Endothelial cell of umbilical vein (primary cell): ENCODE results near the gene TAF3. TPM values are rescaled to one million over a fixed set of nuclear protein-coding genes. Genes with fewer than 3 reads are reported as not detected.

Experiments used
- BruUV-seq: library from RNA; stranded (reverse); fragments of 400-500 nt; replicated peaks from 2 replicates; lab custom pipeline; 2021; lab: Mats Ljungman, UMichigan
- CTCF ChIA-PET: fragments of 300-600, 350-600 bp; sonication (Branson Sonifier 250); formaldehyde crosslinking; loops from one replicate; lab custom pipeline; 2021; ENCODE audit warnings: antibody characterized with exemption, inconsistent platforms; lab: Charles Lee
- POLR2A ChIA-PET: fragments of 300-600, 350-600 bp; sonication (Branson Sonifier 250); formaldehyde crosslinking; loops from one replicate; lab custom pipeline; 2021; ENCODE audit warnings: antibody characterized with exemption, inconsistent platforms; lab: Charles Lee
- DNase-seq: peaks from one replicate; pipeline ENCODE4 v3.0.0-alpha.2; 2011; ENCODE audit warnings: low read depth, low spot score
- FAIRE-seq: peaks from 2 replicates; lab custom pipeline; 2011; peaks lifted over from hg19 to GRCh38; lab: Jason Lieb, UNC
- H2AFZ ChIP-seq: 2 replicates; pipeline ENCODE4 v1.6.0; 2012; ENCODE audit warnings: low read depth, low read length, control low read depth, inconsistent platforms
- H3K27ac ChIP-seq: 2 replicates; pipeline ENCODE4 v1.5.1; 2011; ENCODE audit warnings: low read depth, mild to moderate bottlenecking, control low read depth, low read length, moderate library complexity; ENCODE audit not compliant: insufficient read depth
- H3K27me3 ChIP-seq, 2 experiments: 2 replicates each; pipeline versions ENCODE4 v1.6.0 to v1.6.1; 2011; ENCODE audit warnings: low read length in 2 of 2, mixed read lengths in 1 of 2; ENCODE audit not compliant: control insufficient read depth in 2 of 2, insufficient read depth in 2 of 2
- H3K36me3 ChIP-seq, 2 experiments: 2 replicates in 1 of 2; 3 replicates in 1 of 2; pipeline ENCODE4 v1.5.1; 2011; ENCODE audit warnings: low read length in 2 of 2, mild to moderate bottlenecking in 1 of 2, moderate library complexity in 1 of 2; ENCODE audit not compliant: control insufficient read depth in 2 of 2, insufficient read depth in 2 of 2; ENCODE audit errors: extremely low read depth in 1 of 2
- H3K4me1 ChIP-seq: 3 replicates; pipeline ENCODE4 v1.5.1; 2011; ENCODE audit warnings: mild to moderate bottlenecking, low read length; ENCODE audit not compliant: control insufficient read depth, insufficient read depth; ENCODE audit errors: extremely low read depth
- H3K4me2 ChIP-seq: 2 replicates; pipeline ENCODE4 v1.6.1; 2011; ENCODE audit warnings: low read length, control low read depth, mixed read lengths; ENCODE audit not compliant: insufficient read depth
- H3K4me3 ChIP-seq, 3 experiments: fragments of 200-600 bp in 1 of 3; sonication (generic), shearing (Covaris generic) in 1 of 3; replicated peaks in 1 of 3; 2 replicates each; pipeline ENCODE4 v1.5.1; 2011 to 2016; ENCODE audit warnings: control low read depth in 3 of 3, low read length in 3 of 3, mild to moderate bottlenecking in 2 of 3, inconsistent platforms in 1 of 3, low read depth in 1 of 3, moderate library complexity in 1 of 3; ENCODE audit not compliant: insufficient read depth in 1 of 3
- H3K79me2 ChIP-seq: 2 replicates; pipeline ENCODE4 v1.6.0; 2012; ENCODE audit warnings: low read length, inconsistent platforms; ENCODE audit not compliant: control insufficient read depth, insufficient read depth
- H3K9ac ChIP-seq: replicated peaks from 2 replicates; pipeline ENCODE3; 2011; ENCODE audit warnings: low read length, control low read depth; ENCODE audit not compliant: insufficient read depth; ENCODE audit errors: extremely low read depth
- H3K9me1 ChIP-seq: replicated peaks from 3 replicates; pipeline ENCODE4 v1.6.0; 2011; ENCODE audit warnings: mild to moderate bottlenecking, low read length; ENCODE audit not compliant: control insufficient read depth, insufficient read depth; ENCODE audit errors: extremely low read depth
- H3K9me3 ChIP-seq: replicated peaks from 2 replicates; pipeline ENCODE4 v1.5.1; 2012; ENCODE audit warnings: low read length, inconsistent platforms; ENCODE audit not compliant: control insufficient read depth, insufficient read depth
- H4K20me1 ChIP-seq: replicated peaks from 2 replicates; pipeline ENCODE3; 2011; ENCODE audit warnings: mild to moderate bottlenecking, low read length; ENCODE audit not compliant: control insufficient read depth, insufficient read depth; ENCODE audit errors: extremely low read depth
- EZH2 ChIP-seq: IDR thresholded peaks from 2 replicates; pipeline ENCODE4 v1.6.1; 2012; ENCODE audit warnings: borderline replicate concordance, low read depth, mild to moderate bottlenecking, moderate library complexity, low read length, inconsistent platforms; ENCODE audit not compliant: severe bottlenecking
- FOS ChIP-seq: IDR thresholded peaks from 2 replicates; pipeline ENCODE4 v1.6.1; 2011; ENCODE audit warnings: mild to moderate bottlenecking, low read length, moderate library complexity, borderline replicate concordance; ENCODE audit not compliant: insufficient read depth
- GATA2 ChIP-seq: IDR thresholded peaks from 2 replicates; pipeline ENCODE4 v1.7.0; 2011; ENCODE audit warnings: low read depth, mild to moderate bottlenecking, moderate library complexity, mixed read lengths, low read length; ENCODE audit not compliant: insufficient read length, insufficient read depth
- JUN ChIP-seq: IDR thresholded peaks from 2 replicates; pipeline ENCODE4 v1.6.1; 2011; ENCODE audit warnings: borderline replicate concordance, low read depth; ENCODE audit not compliant: insufficient read length, insufficient read depth
- MYC ChIP-seq: IDR thresholded peaks from one replicate; pipeline ENCODE4 v1.6.1; 2011; ENCODE audit warnings: mild to moderate bottlenecking, low read depth, low read length
- POLR2A ChIP-seq: IDR thresholded peaks from 2 replicates; pipeline ENCODE4 v1.6.1; 2012; ENCODE audit warnings: low read depth, mild to moderate bottlenecking, control low read depth, low read length
- POLR2AphosphoS5 ChIP-seq: IDR thresholded peaks from 2 replicates; pipeline ENCODE4 v1.6.1; 2012; ENCODE audit warnings: low read depth, mild to moderate bottlenecking, control low read depth, low read length, moderate library complexity; ENCODE audit not compliant: insufficient read depth
- dilution Hi-C: fragments of 300-500 bp; cut with MboI; formaldehyde crosslinking; loops from one replicate; pipeline ENCODE4 v1.15.0; 2019; ENCODE audit warnings: low sequenced_read_pairs; ENCODE audit not compliant: extremely low pct_ligation_motif_present
- intact Hi-C: fragments of 100-400 bp; cut with micrococcal nuclease; formaldehyde crosslinking; loops from one replicate; pipeline ENCODE4 v1.10.0; 2022
- polyA plus RNA-seq, 4 experiments: library from polyadenylated mRNA; depleted of rRNA in 3 of 4; stranded (reverse) in 3 of 4; unstranded in 1 of 4; fragments of >200 nt; gene quantifications; 2 replicates each; pipeline versions ENCODE4 v1.2.1 to v1.2.3, GENCODE V29; 2011 to 2012; ENCODE audit warnings: missing spikeins in 1 of 4
- total RNA-seq: library from RNA; stranded (reverse); gene quantifications from 2 replicates; pipeline ENCODE4 v1.2.3, GENCODE V29; 2021
- TF ChIP-seq, protein P1 (sequence below): IDR thresholded peaks from 2 replicates; pipeline ENCODE4 v1.6.1; 2011; ENCODE audit not compliant: insufficient read depth, insufficient read length
- TF ChIP-seq, protein P2 (sequence below), 2 donors: IDR thresholded peaks; 1 replicate in 1 of 2; 2 replicates in 1 of 2; pipeline ENCODE4 v1.5.1; 2011; ENCODE audit warnings: low read length in 2 of 2, mild to moderate bottlenecking in 2 of 2, moderate library complexity in 2 of 2, control low read depth in 1 of 2, inconsistent platforms in 1 of 2, low read depth in 1 of 2; ENCODE audit not compliant: insufficient read depth in 1 of 2; ENCODE audit errors: extremely low read depth in 1 of 2

TAF3 gene
- total and polyA plus RNA-seq, 2 donors (not counting 3 experiments of a cell fraction or from before 2014, with no cell fraction given): 2.4 to 10.5 TPM

DNA sequence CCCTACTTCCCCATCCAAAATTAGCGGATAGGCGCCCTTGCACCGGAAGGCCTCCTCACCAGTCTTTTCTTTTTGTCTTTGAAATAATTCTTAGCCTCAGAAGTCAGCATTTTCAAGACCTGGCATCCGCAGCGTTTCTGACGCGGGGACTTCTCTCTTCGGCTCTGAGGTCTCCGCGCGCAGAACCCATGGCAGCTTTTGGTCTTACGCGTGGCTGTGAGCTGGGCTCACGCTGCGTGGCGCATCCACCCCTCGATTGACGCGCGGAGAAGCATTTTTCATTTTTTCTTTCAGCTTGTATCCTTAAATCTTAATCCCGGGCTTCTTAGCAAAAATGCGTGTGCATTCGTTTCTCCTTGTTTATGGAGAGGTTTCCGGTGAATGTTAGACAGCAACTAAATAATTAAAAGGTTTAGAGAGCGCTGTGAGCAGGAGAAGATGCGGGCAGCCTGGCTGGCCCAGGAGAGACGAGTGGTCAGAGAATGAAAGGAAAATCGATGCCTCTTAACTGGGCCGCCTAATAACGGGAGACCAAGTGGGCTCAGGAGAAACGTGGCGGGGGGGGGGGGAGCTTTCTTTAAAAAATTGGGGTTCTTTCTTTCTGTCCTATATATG is 234.1 kb downstream of the TAF3 start:
- ChIA-PET CTCF (interaction anchor here (0.7 to 2.1 kb wide), 5 partner anchors 180 to 1158 kb away, joined by 3 to 9 read pairs (median 3); no protein-coding TSS in a partner anchor), POLR2A (interaction anchor here (0.5 kb wide), 1 partner anchor 13 kb away, joined by 5 read pairs; no protein-coding TSS in a partner anchor)
- peak overlapping the region; percentile 32 for H2AFZ ChIP-seq
- intact Hi-C loops (loop anchor here (2.0 to 10.0 kb wide), 6 partner anchors 85 to 1022 kb away; partner anchors contain the start of gene TAF3), dilution Hi-C loops (no loop called here)
- H3K27ac ChIP-seq: peak overlapping the region; percentile 96
- peak overlapping the region in 2 of 3 experiments; percentile 33 to 58 for H3K4me3 ChIP-seq
- peak overlapping the region; percentile 90 for H3K9ac ChIP-seq
- no peaks in the 10 kb centered on the region for H4K20me1 ChIP-seq
- H3K4me1 ChIP-seq: peaks cover 32% of the 10 kb centered on the region
- peak overlapping the region; percentile 87 for H3K4me2 ChIP-seq
- no peaks in the 10 kb centered on the region for H3K9me1 ChIP-seq
- no peaks in the 10 kb centered on the region for H3K36me3 ChIP-seq
- BruUV-seq: no TSS peak
- no peaks in the 10 kb centered on the region for H3K27me3 ChIP-seq
- peaks cover 64% of the 10 kb centered on the region for H3K79me2 ChIP-seq
- peak; percentile 67 for DNase-seq
- peak; percentile 78 for FAIRE-seq
- TF ChIP-seq MYC (no peak), JUN (no peak), POLR2AphosphoS5 (no peak), GATA2 (no peak), FOS (no peak), POLR2A (no peak), EZH2 (no peak)
- TF ChIP-seq, protein P1, sequence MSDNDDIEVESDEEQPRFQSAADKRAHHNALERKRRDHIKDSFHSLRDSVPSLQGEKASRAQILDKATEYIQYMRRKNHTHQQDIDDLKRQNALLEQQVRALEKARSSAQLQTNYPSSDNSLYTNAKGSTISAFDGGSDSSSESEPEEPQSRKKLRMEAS: no peak
- TF ChIP-seq, protein P2, sequence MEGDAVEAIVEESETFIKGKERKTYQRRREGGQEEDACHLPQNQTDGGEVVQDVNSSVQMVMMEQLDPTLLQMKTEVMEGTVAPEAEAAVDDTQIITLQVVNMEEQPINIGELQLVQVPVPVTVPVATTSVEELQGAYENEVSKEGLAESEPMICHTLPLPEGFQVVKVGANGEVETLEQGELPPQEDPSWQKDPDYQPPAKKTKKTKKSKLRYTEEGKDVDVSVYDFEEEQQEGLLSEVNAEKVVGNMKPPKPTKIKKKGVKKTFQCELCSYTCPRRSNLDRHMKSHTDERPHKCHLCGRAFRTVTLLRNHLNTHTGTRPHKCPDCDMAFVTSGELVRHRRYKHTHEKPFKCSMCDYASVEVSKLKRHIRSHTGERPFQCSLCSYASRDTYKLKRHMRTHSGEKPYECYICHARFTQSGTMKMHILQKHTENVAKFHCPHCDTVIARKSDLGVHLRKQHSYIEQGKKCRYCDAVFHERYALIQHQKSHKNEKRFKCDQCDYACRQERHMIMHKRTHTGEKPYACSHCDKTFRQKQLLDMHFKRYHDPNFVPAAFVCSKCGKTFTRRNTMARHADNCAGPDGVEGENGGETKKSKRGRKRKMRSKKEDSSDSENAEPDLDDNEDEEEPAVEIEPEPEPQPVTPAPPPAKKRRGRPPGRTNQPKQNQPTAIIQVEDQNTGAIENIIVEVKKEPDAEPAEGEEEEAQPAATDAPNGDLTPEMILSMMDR (IDR thresholded peaks at IDR 0.05; ENCODE audit: extremely low read depth in 1 of 2, insufficient read depth in 1 of 2, low read depth in 1 of 2, low read length in 2 of 2): no peak
- H3K9me3 ChIP-seq: no peaks in the 10 kb centered on the region
